IMR-90 (cell line): ENCODE results near the gene CD27. TPM values are rescaled to one million over a fixed set of nuclear protein-coding genes. Genes with fewer than 3 reads are reported as not detected.

Experiments
- ATAC-seq: fragments of 200-7000 bp; cut with Tn5 transposase; 2 replicates; pipeline ENCODE4 v1.9.1; 2020; ENCODE audit warnings: low read depth, mild to moderate bottlenecking, moderate library complexity
- BruUV-seq: library from RNA; stranded (reverse); fragments of 400-500 nt; replicated peaks from 2 replicates; lab custom pipeline; 2021; lab: Mats Ljungman, UMichigan
- CTCF ChIA-PET: fragments of 300-600 bp; formaldehyde crosslinking; extraction: SDS; loops from one replicate; lab custom pipeline; 2021; ENCODE audit warnings: antibody characterized with exemption; lab: Yijun Ruan, JAX
- POLR2A ChIA-PET: fragments of 300-600 bp; sonication (Branson Sonifier 250); formaldehyde crosslinking; loops from one replicate; lab custom pipeline; 2022; ENCODE audit warnings: antibody characterized with exemption; ENCODE audit not compliant: unreplicated experiment; lab: Charles Lee
- DNase-seq: peaks from one replicate; pipeline ENCODE4 v3.0.0; 2013
- H2AFZ ChIP-seq: replicated peaks from 2 replicates; pipeline ENCODE3; 2013; ENCODE audit warnings: low read length, mild to moderate bottlenecking; ENCODE audit not compliant: poor library complexity
- H2AK5ac ChIP-seq: 2 replicates; pipeline ENCODE4 v1.6.1; 2013; ENCODE audit warnings: low read depth, low read length, inconsistent platforms
- H2AK9ac ChIP-seq: replicated peaks from 2 replicates; pipeline ENCODE3; 2013; ENCODE audit warnings: mild to moderate bottlenecking, low read depth, low read length, moderate library complexity; ENCODE audit not compliant: poor library complexity
- H2BK120ac ChIP-seq: 2 replicates; pipeline ENCODE4 v1.6.1; 2013; ENCODE audit warnings: low read depth, low read length, inconsistent platforms
- H2BK15ac ChIP-seq: 3 replicates; pipeline ENCODE4 v1.6.1; 2013; ENCODE audit warnings: low read depth, low read length, inconsistent platforms
- H2BK20ac ChIP-seq: 2 replicates; pipeline ENCODE4 v1.6.1; 2013; ENCODE audit warnings: low read depth, mild to moderate bottlenecking, inconsistent platforms, low read length, moderate library complexity
- H2BK5ac ChIP-seq: 2 replicates; pipeline ENCODE4 v1.6.1; 2013; ENCODE audit warnings: mild to moderate bottlenecking, low read depth, low read length, inconsistent platforms; ENCODE audit not compliant: poor library complexity, severe bottlenecking
- H3K14ac ChIP-seq: replicated peaks from 2 replicates; pipeline ENCODE4 v1.6.1; 2013; ENCODE audit warnings: low read depth, low read length, inconsistent platforms
- H3K18ac ChIP-seq: 2 replicates; pipeline ENCODE4 v1.6.1; 2013; ENCODE audit warnings: low read depth, low read length, control low read depth
- H3K23ac ChIP-seq: 2 replicates; pipeline ENCODE4 v1.6.1; 2013; ENCODE audit warnings: low read depth, low read length, inconsistent platforms
- H3K27ac ChIP-seq: 2 replicates; pipeline ENCODE4 v1.5.1; 2013; ENCODE audit warnings: mild to moderate bottlenecking, control low read depth, low read length; ENCODE audit not compliant: insufficient read depth
- H3K27me3 ChIP-seq: 2 replicates; pipeline ENCODE4 v1.6.1; 2013; ENCODE audit warnings: low read length; ENCODE audit not compliant: control insufficient read depth, insufficient read depth
- H3K36me3 ChIP-seq: 2 replicates; pipeline ENCODE4 v1.6.1; 2013; ENCODE audit warnings: low read length, mixed read lengths; ENCODE audit not compliant: control insufficient read depth, insufficient read depth
- H3K4ac ChIP-seq: 2 replicates; pipeline ENCODE4 v1.6.1; 2013; ENCODE audit warnings: low read depth, low read length, inconsistent platforms
- H3K4me1 ChIP-seq: 2 replicates; pipeline ENCODE4 v1.6.1; 2013; ENCODE audit warnings: low read length, mixed read lengths; ENCODE audit not compliant: control insufficient read depth, insufficient read depth
- H3K4me2 ChIP-seq: 2 replicates; pipeline ENCODE4 v1.6.1; 2013; ENCODE audit warnings: low read depth, mild to moderate bottlenecking, control low read depth, low read length, moderate library complexity
- H3K4me3 ChIP-seq: 2 replicates; pipeline ENCODE4 v1.5.1; 2013; ENCODE audit warnings: low read depth, mild to moderate bottlenecking, control low read depth, low read length, moderate library complexity; ENCODE audit not compliant: insufficient read depth
- H3K56ac ChIP-seq: 2 replicates; pipeline ENCODE4 v1.6.1; 2013; ENCODE audit warnings: low read length, inconsistent platforms; ENCODE audit not compliant: insufficient read depth; ENCODE audit errors: extremely low read depth
- H3K79me1 ChIP-seq, 2 experiments: 2 replicates each; pipeline ENCODE4 v1.6.1; 2013; ENCODE audit warnings: low read length in 2 of 2, inconsistent platforms in 1 of 2, low read depth in 1 of 2
- H3K9ac ChIP-seq: 2 replicates; pipeline ENCODE4 v1.6.1; 2013; ENCODE audit warnings: low read depth, low read length, control low read depth
- H3K9me1 ChIP-seq: 2 replicates; pipeline ENCODE4 v1.6.1; 2013; ENCODE audit warnings: low read length, inconsistent platforms; ENCODE audit not compliant: insufficient read depth
- H3K9me3 ChIP-seq: 2 replicates; pipeline ENCODE4 v1.6.1; 2013; ENCODE audit warnings: low read length; ENCODE audit not compliant: control insufficient read depth, insufficient read depth
- H4K20me1 ChIP-seq: 2 replicates; pipeline ENCODE4 v1.6.1; 2013; ENCODE audit warnings: low read length, inconsistent platforms; ENCODE audit not compliant: insufficient read depth
- H4K5ac ChIP-seq: 2 replicates; pipeline ENCODE4 v1.6.1; 2013; ENCODE audit warnings: mild to moderate bottlenecking, low read depth, low read length, control low read depth
- H4K8ac ChIP-seq, 2 experiments: 2 replicates each; pipeline ENCODE4 v1.6.1; 2013; ENCODE audit warnings: low read depth in 2 of 2, low read length in 2 of 2, control low read depth in 1 of 2, inconsistent platforms in 1 of 2
- H4K91ac ChIP-seq: 2 replicates; pipeline ENCODE4 v1.6.1; 2013; ENCODE audit warnings: low read depth, low read length, inconsistent platforms; ENCODE audit not compliant: insufficient read depth
- BHLHE40 ChIP-seq: fragments of 150-350 bp; IDR thresholded peaks from 2 replicates; pipeline ENCODE4 v1.6.1; 2016; ENCODE audit warnings: mild to moderate bottlenecking, low read depth, low read length
- CEBPB ChIP-seq: IDR thresholded peaks from 2 replicates; pipeline ENCODE4 v1.6.1; 2012; ENCODE audit warnings: low read depth, low read length, improper control_type of control experiment
- CHD1 ChIP-seq: IDR thresholded peaks from 2 replicates; pipeline ENCODE4 v1.6.1; 2012; ENCODE audit warnings: low read depth, low read length, improper control_type of control experiment
- CTCF ChIP-seq: conservative IDR thresholded peaks from 2 replicates; pipeline ENCODE4 v1.5.1; 2012; ENCODE audit warnings: mild to moderate bottlenecking, low read depth, low read length, improper control_type of control experiment
- FOS ChIP-seq: fragments of 150-350 bp; IDR thresholded peaks from 2 replicates; pipeline ENCODE4 v1.6.1; 2016; ENCODE audit warnings: low read depth, low read length
- MAFK ChIP-seq: IDR thresholded peaks from 2 replicates; pipeline ENCODE4 v1.6.1; 2012; ENCODE audit warnings: low read depth, low read length, improper control_type of control experiment
- MAZ ChIP-seq: IDR thresholded peaks from 2 replicates; pipeline ENCODE4 v1.6.1; 2012; ENCODE audit warnings: low read depth, mild to moderate bottlenecking, low read length, improper control_type of control experiment, moderate library complexity, borderline replicate concordance
- MXI1 ChIP-seq: IDR thresholded peaks from 2 replicates; pipeline ENCODE4 v1.6.1; 2012; ENCODE audit warnings: low read depth, mild to moderate bottlenecking, low read length, moderate library complexity, borderline replicate concordance
- NFE2L2 ChIP-seq: fragments of 150-350 bp; IDR thresholded peaks from 2 replicates; pipeline ENCODE4 v1.6.1; 2016; ENCODE audit warnings: low read depth, mild to moderate bottlenecking, low read length
- POLR2A ChIP-seq: IDR thresholded peaks from 2 replicates; pipeline ENCODE4 v1.6.1; 2012; ENCODE audit warnings: mild to moderate bottlenecking, low read depth, low read length
- RAD21 ChIP-seq: IDR thresholded peaks from 2 replicates; pipeline ENCODE4 v1.6.1; 2012; ENCODE audit warnings: low read length, improper control_type of control experiment
- RCOR1 ChIP-seq: IDR thresholded peaks from 2 replicates; pipeline ENCODE4 v1.6.1; 2012; ENCODE audit warnings: mild to moderate bottlenecking, low read length, improper control_type of control experiment; ENCODE audit not compliant: insufficient replicate concordance
- RFX5 ChIP-seq: IDR thresholded peaks from 2 replicates; pipeline ENCODE4 v1.8.0; 2012; ENCODE audit warnings: low read depth, mild to moderate bottlenecking, low read length, moderate library complexity
- SMC3 ChIP-seq: fragments of 150-350 bp; IDR thresholded peaks from 2 replicates; pipeline ENCODE4 v1.6.1; 2016; ENCODE audit warnings: low read depth, mild to moderate bottlenecking, antibody characterized with exemption, low read length, moderate library complexity
- USF2 ChIP-seq: fragments of 150-350 bp; IDR thresholded peaks from 2 replicates; pipeline ENCODE4 v1.6.1; 2017; ENCODE audit warnings: mild to moderate bottlenecking, antibody characterized with exemption, low read length, low read depth
- WGBS, 2 experiments: methylation state at CpG; one replicate each; pipeline versions ENCODE4 v1.1.5 to v1.1.7; 2013; ENCODE audit warnings: missing lambda C conversion rate in 2 of 2; ENCODE audit not compliant: insufficient read length in 1 of 2; ENCODE audit errors: extremely low coverage in 2 of 2; 5-methylcytosine and 5-hydroxymethylcytosine counted together
- dilution Hi-C: fragments of 300-500 bp; cut with HindIII; formaldehyde crosslinking; loops from one replicate; pipeline ENCODE4 v1.14.3; 2018; ENCODE audit warnings: low sequenced_read_pairs; ENCODE audit not compliant: unreplicated experiment
- in situ Hi-C: fragments of 300-500 bp; cut with MboI; formaldehyde crosslinking; loops from 3 replicates; pipeline ENCODE4 v1.14.3; 2019; ENCODE audit warnings: low sequenced_read_pairs, inconsistent platforms, mixed read lengths
- intact Hi-C: fragments of 100-400 bp; cut with micrococcal nuclease; formaldehyde crosslinking; loops from 2 replicates; pipeline ENCODE4 v1.10.0; 2022
- polyA plus RNA-seq, 3 experiments: library from polyadenylated mRNA; depleted of rRNA; stranded (reverse); fragments of >200 nt; gene quantifications; 2 replicates each; pipeline ENCODE4 v1.2.3, GENCODE V29; 2012; ENCODE audit warnings: low replicate concordance in 1 of 3
- total RNA-seq: library from RNA; depleted of rRNA; stranded (reverse); fragments of >200 nt; gene quantifications from 2 replicates; pipeline ENCODE4 v1.2.3, GENCODE V29; 2012

CD27 gene
- total and polyA plus RNA-seq, 2 of the 4 experiments (the other 2 are of a cell fraction), result 0.07 TPM; not detected in 1

GRCh38 chr12:6423267-6424007 lies 21.3 kb upstream of the CD27 start:
- Histone ChIP-seq H4K5ac (no peak overlapping the region), H2AK9ac (peak overlapping the region; percentile 1), H3K79me1 (no peaks in the 10 kb centered on the region), H3K9me3 (no peaks in the 10 kb centered on the region), H4K91ac (no peak overlapping the region), H4K20me1 (no peaks in the 10 kb centered on the region), H3K27me3 (no peaks in the 10 kb centered on the region), H3K4me3 (no peak overlapping the region), H2AK5ac (no peak overlapping the region), H3K56ac (no peak overlapping the region), H3K9ac (no peak overlapping the region), H3K36me3 (no peaks in the 10 kb centered on the region), H3K14ac (no peak overlapping the region), H2BK5ac (no peak overlapping the region), H3K18ac (no peak overlapping the region), H3K23ac (no peak overlapping the region), H3K4me2 (no peak overlapping the region), H2AFZ (peak overlapping the region; percentile 16), H3K4me1 (no peaks in the 10 kb centered on the region), H4K8ac (0 out of 4 replicates have a peak overlapping the region, but pooled peaks of 1 of the 2 experiments have one; percentile 3), H3K4ac (no peak overlapping the region), H3K9me1 (peaks cover 7% of the 10 kb centered on the region; the same call in 1 of the 2 replicates), H2BK20ac (no peak overlapping the region), H2BK120ac (no peak overlapping the region), H2BK15ac (no peak overlapping the region), H3K27ac (no peak overlapping the region)
- ChIA-PET CTCF (interaction anchor here (0.6 to 1.4 kb wide), 6 partner anchors 42 to 385 kb away, joined by 3 to 8 read pairs (median 3); no protein-coding TSS in a partner anchor), POLR2A (interaction anchor here (0.6 kb wide), 1 partner anchor 160 kb away, joined by 3 read pairs; no protein-coding TSS in a partner anchor)
- dilution Hi-C loops (no loop called here), in situ Hi-C loops (loop anchor here (5.0 kb wide), 2 partner anchors 39 to 119 kb away; no protein-coding TSS in a partner anchor), intact Hi-C loops (loop anchor here (1.0 to 2.0 kb wide), 6 partner anchors 42 to 133 kb away; partner anchors contain the start of genes GAPDH and IFFO1)
- no TSS peak for BruUV-seq
- 7% methylated on average over 5 of the region's 9 CpGs; no CpG with 5 or more reads in 1 of the 2 experiments for WGBS, 2 experiments
- peak; percentile 90 for DNase-seq
- ATAC-seq, result peak; percentile 99
- TF ChIP-seq USF2 (peak; percentile 87), CHD1 (no peak), POLR2A (peak; percentile 54; the same call in 1 of the 2 replicates), RFX5 (no peak), MAFK (no peak), CTCF (peak; percentile 96), MAZ (peak; percentile 28; the same call in 1 of the 2 replicates), SMC3 (peak; percentile 94), RAD21 (peak; percentile 97), CEBPB (peak; percentile 75), MXI1 (peak; percentile 56; the same call in 1 of the 2 replicates), RCOR1 (no peak), BHLHE40 (peak; percentile 91), NFE2L2 (no peak), FOS (no peak)
